Peyer's patch (tissue), 4 donors: ENCODE results near the gene THOC5. TPM values are rescaled to one million over a fixed set of nuclear protein-coding genes. Genes with fewer than 3 reads are reported as not detected.
"Not testable (repeated sequence)": the region's sequence is repeated elsewhere in the genome, so short reads cannot be mapped to it uniquely, and the experiment has no call there.

ENCODE experiments used
- DNase-seq, 3 donors: peaks; one replicate each; pipeline ENCODE4 v3.0.0-alpha.2; 2017 to 2019
- H3K27ac ChIP-seq, 4 donors: fragments of 200-600 bp; sonication (generic); one replicate each; pipeline ENCODE4 v1.5.1; 2016 to 2019
- H3K27me3 ChIP-seq, 2 donors: fragments of 200-600 bp; sonication (generic); one replicate each; pipeline ENCODE4 v1.5.1; 2019
- H3K36me3 ChIP-seq, 3 donors: fragments of 200-600 bp; sonication (generic); one replicate each; pipeline ENCODE4 v1.5.1; 2016 to 2019
- H3K4me1 ChIP-seq, 4 donors: fragments of 200-600 bp; sonication (generic); one replicate each; pipeline ENCODE4 v1.5.1; 2016 to 2019
- H3K4me3 ChIP-seq, 4 donors: fragments of 200-600 bp; sonication (generic); 1 replicate in 3 of 4; 2 replicates in 1 of 4; pipeline ENCODE4 v1.5.1; 2016 to 2019; ENCODE audit warnings: mild to moderate bottlenecking in 1 of 4
- H3K9me3 ChIP-seq, 4 donors: fragments of 200-600 bp; sonication (generic); one replicate each; pipeline ENCODE4 v1.5.1; 2016 to 2019; ENCODE audit warnings: mild to moderate bottlenecking in 1 of 4
- CTCF ChIP-seq, 6 experiments: fragments of 450-650 bp in 4 of 6; fragments of 200-600 bp in 2 of 6; sonication (generic) in 1 of 6; IDR thresholded peaks; one replicate each; pipeline ENCODE4 v1.5.1; 2017 to 2019; ENCODE audit warnings: antibody characterized with exemption in 6 of 6, mild to moderate bottlenecking in 3 of 6, moderate library complexity in 1 of 6
- POLR2A ChIP-seq, 2 donors: fragments of 450-650 bp; IDR thresholded peaks; one replicate each; pipeline ENCODE4 v1.5.1; 2017; ENCODE audit warnings: antibody characterized with exemption in 2 of 2, mild to moderate bottlenecking in 2 of 2, moderate library complexity in 2 of 2
- total RNA-seq, 4 donors: library from RNA; depleted of rRNA; stranded (reverse); fragments of >200 nt; gene quantifications; one replicate each; pipeline ENCODE4 v1.1.0, GENCODE V29; 2016

The THOC5 gene
- 100 to 1,000 TPM in 1 of 4 donors, 10 to 100 TPM in 3; 33.3 to 191 (median 37.3) TPM for total RNA-seq

GRCh38 chr22:29553351-29554224 lies at the start of gene THOC5:
TSS of gene THOC5 (minus strand) at chr22:29553757. CDS start at chr22:29549147, 4,610 bp downstream.
- H3K4me3 ChIP-seq: peak within 1 kb of the TSS; percentile 67 to 95 (median 78)

DNA sequence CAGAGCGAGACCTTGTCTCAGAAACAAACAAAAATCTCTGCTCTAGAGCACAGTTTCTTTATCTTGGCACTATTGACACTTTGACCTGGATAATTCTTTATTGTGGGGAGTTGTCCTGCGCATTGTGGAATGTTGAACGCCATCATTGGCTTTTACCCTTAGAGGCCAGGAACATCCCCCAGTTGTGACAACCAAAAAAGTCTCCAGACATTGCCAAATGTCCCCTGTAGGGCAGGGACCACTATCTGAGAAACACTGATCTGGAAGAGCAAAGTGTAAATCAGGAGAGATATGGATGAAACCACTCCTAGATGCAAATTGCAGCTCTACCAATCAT lies 45.1 kb upstream of the THOC5 start:
- no peak for TF ChIP-seq CTCF (IDR thresholded peaks at IDR 0.05)
- no peak for TF ChIP-seq POLR2A (IDR thresholded peaks at IDR 0.05)
- Histone ChIP-seq H3K4me1 (peaks cover 0 to 5% (median 0%) of the 10 kb centered on the region in 4 donors), H3K27me3 (no peaks in the 10 kb centered on the region), H3K27ac (no peak overlapping the region), H3K9me3 (peaks cover 0 to 4% (median 0%) of the 10 kb centered on the region in 4 donors), H3K4me3 (no peak overlapping the region), H3K36me3 (no peaks in the 10 kb centered on the region)
- no peak for DNase-seq

More at GRCh38 chr22:29553351-29554224, at the start of gene THOC5:
- DNase-seq: peak; percentile 87 to 96 (median 93)
- H3K27me3 ChIP-seq: no peaks in the 10 kb centered on the region
- peak; percentile 34 to 67 (median 60) for TF ChIP-seq CTCF (IDR thresholded peaks at IDR 0.05)
- TF ChIP-seq POLR2A (IDR thresholded peaks at IDR 0.05): peak; percentile 40 to 43
- peak within 1 kb of the TSS; percentile 79 to 87 (median 86) for H3K27ac ChIP-seq
- H3K4me1 ChIP-seq: peaks cover 0 to 7% (median 5%) of the 10 kb centered on the region in 4 donors
- H3K36me3 ChIP-seq: peaks cover 0 to 40% (median 0%) of the 10 kb centered on the region in 3 donors
- no peaks in the 10 kb centered on the region for H3K9me3 ChIP-seq

DNA sequence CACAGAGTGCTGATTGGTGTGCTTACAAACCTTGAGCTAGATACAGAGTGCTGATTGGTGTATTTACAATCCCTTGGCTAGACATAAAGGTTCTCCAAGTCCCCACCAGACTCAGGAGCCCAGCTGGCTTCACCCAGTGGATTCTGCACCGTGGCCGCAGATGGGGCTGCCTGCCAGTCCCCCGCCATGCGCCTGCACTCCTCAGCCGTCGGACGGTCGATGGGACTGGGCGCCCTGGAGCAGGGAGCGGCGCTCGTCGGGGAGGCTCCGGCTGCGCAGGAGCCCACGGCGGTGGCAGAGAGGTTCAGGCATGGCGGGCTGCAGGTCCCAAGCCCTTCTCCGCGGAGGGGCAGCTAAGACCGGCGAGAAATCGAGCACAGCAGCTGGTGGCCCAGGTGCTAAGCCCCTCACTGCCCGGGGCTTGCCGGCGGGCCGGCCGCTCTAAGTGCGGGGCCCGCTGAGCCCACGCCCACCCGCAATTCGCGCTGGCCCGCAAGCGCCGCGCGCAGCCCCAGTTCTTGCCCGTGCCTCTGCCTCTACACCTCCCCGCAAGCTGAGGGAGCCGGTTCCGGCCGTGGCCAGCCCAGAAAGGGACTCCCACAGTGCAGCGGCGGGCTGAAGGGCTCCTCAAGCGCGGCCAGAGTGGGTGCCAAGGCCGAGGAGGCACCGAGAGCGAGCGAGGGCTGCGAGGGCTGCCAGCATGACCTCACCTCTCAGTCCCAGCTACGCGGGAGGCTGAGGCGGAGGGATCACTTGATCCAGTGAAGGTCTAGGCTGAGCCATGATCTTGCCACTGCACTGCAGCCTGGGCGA lies 44.5 kb upstream of the THOC5 start:
- DNase-seq, H3K9me3 ChIP-seq, H3K27ac ChIP-seq, H3K4me1 ChIP-seq, H3K27me3 ChIP-seq, H3K4me3 ChIP-seq, H3K36me3 ChIP-seq: not testable (repeated sequence)

DNA sequence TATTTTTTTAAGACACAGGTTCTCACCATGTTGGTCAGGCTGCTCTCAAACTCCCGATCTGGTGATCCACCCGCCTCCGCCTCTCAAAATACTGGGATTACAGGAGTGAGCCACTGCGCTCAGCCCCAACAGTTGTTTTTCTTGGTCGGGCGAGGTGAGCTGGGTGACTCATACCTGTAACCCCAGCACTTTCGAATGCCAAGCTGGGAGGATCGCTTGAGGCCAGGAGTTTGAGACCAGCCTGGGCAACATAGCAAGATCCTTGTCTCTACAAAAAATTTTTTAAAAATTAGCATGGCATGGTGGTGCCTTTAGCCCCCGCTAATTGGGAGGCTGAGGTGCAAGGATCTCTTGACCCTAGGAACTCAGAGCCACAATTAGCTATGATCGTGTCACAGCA lies 42.9 kb upstream of the THOC5 start:
- DNase-seq: no peak
- H3K4me3 ChIP-seq: peak overlapping the region in 1 of 4 donors; percentile 45

DNA sequence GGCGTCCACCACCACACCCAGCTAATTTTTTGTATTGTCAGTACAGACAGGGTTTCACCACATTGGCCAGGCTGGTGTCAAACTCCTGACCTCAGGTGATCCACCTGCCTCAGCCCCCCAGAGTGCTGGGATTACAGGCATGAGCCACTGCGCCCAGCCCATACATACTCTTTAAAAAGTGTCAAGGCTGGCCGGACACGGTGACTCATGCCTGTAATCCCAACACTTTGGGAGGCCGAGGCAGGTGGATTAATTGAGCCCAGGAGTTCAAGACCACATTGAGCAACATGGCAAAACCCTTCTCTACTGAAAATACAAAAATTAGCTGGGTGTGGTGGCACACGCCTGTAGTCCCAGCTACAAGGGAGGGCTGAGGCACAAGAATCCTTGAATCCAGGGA lies 40.9 kb upstream of the THOC5 start:
- not testable (repeated sequence) for H3K27ac ChIP-seq, DNase-seq, H3K36me3 ChIP-seq, H3K4me3 ChIP-seq, H3K9me3 ChIP-seq, H3K4me1 ChIP-seq, H3K27me3 ChIP-seq

More for the DNA sequence above, 42.9 kb upstream of the THOC5 start:
- no peak for TF ChIP-seq POLR2A (IDR thresholded peaks at IDR 0.05)
- no peaks in the 10 kb centered on the region for H3K27me3 ChIP-seq
- H3K27ac ChIP-seq: no peak overlapping the region
- peaks cover 0 to 4% (median 0%) of the 10 kb centered on the region in 4 donors for H3K9me3 ChIP-seq
- no peaks in the 10 kb centered on the region for H3K4me1 ChIP-seq
- H3K36me3 ChIP-seq: no peaks in the 10 kb centered on the region

DNA sequence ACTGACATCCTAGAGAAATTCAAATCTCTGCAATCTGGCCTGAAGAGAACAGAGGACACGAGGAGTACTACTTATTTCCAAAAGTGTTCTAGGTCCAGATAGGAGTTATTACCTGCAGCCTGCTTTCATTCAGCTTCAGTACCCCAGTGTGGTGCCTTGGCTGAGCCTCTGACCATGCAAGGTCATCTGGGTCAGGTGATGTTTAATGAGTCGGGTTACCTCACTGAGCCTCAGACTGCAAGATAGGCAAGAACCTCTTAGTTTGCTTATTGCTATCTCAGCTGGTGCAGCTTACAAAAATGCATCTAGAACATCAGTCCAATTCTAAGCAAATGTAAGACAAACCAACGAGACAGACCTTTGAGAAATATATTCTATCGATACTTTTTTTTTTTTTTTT lies 40.4 kb upstream of the THOC5 start:
- H3K27me3 ChIP-seq: no peaks in the 10 kb centered on the region
- no peak for DNase-seq

More for the DNA sequence above, 40.4 kb upstream of the THOC5 start:
- Histone ChIP-seq H3K27ac (no peak overlapping the region), H3K4me1 (no peaks in the 10 kb centered on the region), H3K9me3 (peaks cover 0 to 4% (median 0%) of the 10 kb centered on the region in 4 donors), H3K4me3 (no peak overlapping the region), H3K36me3 (no peaks in the 10 kb centered on the region)
- TF ChIP-seq CTCF (IDR thresholded peaks at IDR 0.05): no peak
